Lower lobe of right lung (tissue), 2 donors: ENCODE data around the gene INPP5K. TPM values are rescaled to one million over a fixed set of nuclear protein-coding genes. Genes with fewer than 3 reads are reported as not detected.

Experiments
- ATAC-seq, 2 donors: fragments of 200-7000 bp; cut with Tn5 transposase; one replicate each; pipeline ENCODE4 v1.9.1; 2020 to 2022; ENCODE audit warnings: mild to moderate bottlenecking in 2 of 2, moderate library complexity in 2 of 2
- DNase-seq: peaks from one replicate; pipeline ENCODE4 v3.0.0-alpha.2; 2020
- H3K27ac ChIP-seq: fragments of 200-600 bp; one replicate; pipeline ENCODE4 v1.8.0; 2022
- H3K27me3 ChIP-seq: fragments of 200-600 bp; one replicate; pipeline ENCODE4 v1.8.0; 2022; ENCODE audit warnings: low read depth
- H3K36me3 ChIP-seq: fragments of 200-600 bp; one replicate; pipeline ENCODE4 v1.8.0; 2022; ENCODE audit warnings: mild to moderate bottlenecking
- H3K4me1 ChIP-seq: fragments of 200-600 bp; one replicate; pipeline ENCODE4 v1.8.0; 2022
- H3K4me3 ChIP-seq: fragments of 200-600 bp; one replicate; pipeline ENCODE4 v1.8.0; 2022; ENCODE audit warnings: mild to moderate bottlenecking
- H3K9me3 ChIP-seq: fragments of 200-600 bp; one replicate; pipeline ENCODE4 v1.8.0; 2022
- CTCF ChIP-seq: fragments of 200-600 bp; IDR thresholded peaks from one replicate; pipeline ENCODE4 v1.8.0; 2022; ENCODE audit warnings: antibody characterized with exemption, mild to moderate bottlenecking
- intact Hi-C: fragments of 100-400 bp; cut with DNase I; formaldehyde crosslinking; loops from one replicate; pipeline ENCODE4 v1.11.0; 2022
- total RNA-seq: library from RNA; stranded (reverse); fragmentation: NEBNext Ultra II Directional; extraction: Animal tissue kit (Norgen Biotek cat#: 25700); gene quantifications from one replicate; pipeline ENCODE4 v1.2.1, GENCODE V29; 2021
- donor health status: DM: no; HTN: yes; CAD: no; lungs with severe emphysema.

The INPP5K gene
- total RNA-seq, 1 donor from 2014 or later, result 57.9 TPM

GRCh38 chr17:1491443-1492248 lies 24.8 kb downstream of the INPP5K start:
- peaks cover 82% of the 10 kb centered on the region for H3K4me1 ChIP-seq
- DNase-seq (peak; percentile 78), ATAC-seq (peak; percentile 62 to 63)
- no peak for TF ChIP-seq CTCF
- peak overlapping the region; percentile 95 for H3K27ac ChIP-seq
- H3K9me3 ChIP-seq, result no peaks in the 10 kb centered on the region
- H3K4me3 ChIP-seq, result peak overlapping the region; percentile 62
- peaks cover 20% of the 10 kb centered on the region for H3K36me3 ChIP-seq
- intact Hi-C loops, result no loop called here
- H3K27me3 ChIP-seq, result no peaks in the 10 kb centered on the region

- Histone ChIP-seq H3K4me3 (peak overlapping the region; percentile 61), H3K4me1 (peaks cover 81% of the 10 kb centered on the region), H3K9me3 (no peaks in the 10 kb centered on the region), H3K36me3 (peaks cover 12% of the 10 kb centered on the region), H3K27me3 (no peaks in the 10 kb centered on the region), H3K27ac (peak overlapping the region; percentile 95)
- ATAC-seq (peak; percentile 55 to 58), DNase-seq (peak; percentile 86)
- intact Hi-C loops, result no loop called here
- no peak for TF ChIP-seq CTCF
Measured at GRCh38 chr17:1490643-1491442, 25.6 kb downstream of the INPP5K start.

- DNase-seq (no peak), ATAC-seq (no peak)
- no peaks in the 10 kb centered on the region for H3K9me3 ChIP-seq
- no peaks in the 10 kb centered on the region for H3K27me3 ChIP-seq
- H3K36me3 ChIP-seq, result peaks cover 4% of the 10 kb centered on the region
- no peak for TF ChIP-seq CTCF
- peak overlapping the region; percentile 61 for H3K4me3 ChIP-seq
- peaks cover 75% of the 10 kb centered on the region for H3K4me1 ChIP-seq
- peak overlapping the region; percentile 95 for H3K27ac ChIP-seq
- intact Hi-C loops, result no loop called here
Measured at GRCh38 chr17:1488826-1489270, 27.6 kb downstream of the INPP5K start.

GRCh38 chr17:1487939-1488825 lies 28.2 kb downstream of the INPP5K start:
- peaks cover 10% of the 10 kb centered on the region for H3K36me3 ChIP-seq
- H3K27ac ChIP-seq, result peak overlapping the region; percentile 95
- no peak for TF ChIP-seq CTCF
- H3K9me3 ChIP-seq, result no peaks in the 10 kb centered on the region
- intact Hi-C loops, result no loop called here
- peaks cover 68% of the 10 kb centered on the region for H3K4me1 ChIP-seq
- peak; percentile 88 for DNase-seq
- ATAC-seq, result peak; percentile 73 to 80
- H3K27me3 ChIP-seq, result no peaks in the 10 kb centered on the region
- peak overlapping the region; percentile 61 for H3K4me3 ChIP-seq
